GM19193 (cell line): Measurements from ENCODE around the gene DNAJC10.
A peak's percentile ranks its signal among the peaks of the same experiment; 100 is the strongest.

Experiments used
- POLR2A ChIP-seq: IDR thresholded peaks from 4 replicates; pipeline ENCODE4 v1.6.1; 2011; ENCODE audit not compliant: insufficient read depth, insufficient read length; ENCODE audit errors: extremely low read depth

Gene DNAJC10, protein sequence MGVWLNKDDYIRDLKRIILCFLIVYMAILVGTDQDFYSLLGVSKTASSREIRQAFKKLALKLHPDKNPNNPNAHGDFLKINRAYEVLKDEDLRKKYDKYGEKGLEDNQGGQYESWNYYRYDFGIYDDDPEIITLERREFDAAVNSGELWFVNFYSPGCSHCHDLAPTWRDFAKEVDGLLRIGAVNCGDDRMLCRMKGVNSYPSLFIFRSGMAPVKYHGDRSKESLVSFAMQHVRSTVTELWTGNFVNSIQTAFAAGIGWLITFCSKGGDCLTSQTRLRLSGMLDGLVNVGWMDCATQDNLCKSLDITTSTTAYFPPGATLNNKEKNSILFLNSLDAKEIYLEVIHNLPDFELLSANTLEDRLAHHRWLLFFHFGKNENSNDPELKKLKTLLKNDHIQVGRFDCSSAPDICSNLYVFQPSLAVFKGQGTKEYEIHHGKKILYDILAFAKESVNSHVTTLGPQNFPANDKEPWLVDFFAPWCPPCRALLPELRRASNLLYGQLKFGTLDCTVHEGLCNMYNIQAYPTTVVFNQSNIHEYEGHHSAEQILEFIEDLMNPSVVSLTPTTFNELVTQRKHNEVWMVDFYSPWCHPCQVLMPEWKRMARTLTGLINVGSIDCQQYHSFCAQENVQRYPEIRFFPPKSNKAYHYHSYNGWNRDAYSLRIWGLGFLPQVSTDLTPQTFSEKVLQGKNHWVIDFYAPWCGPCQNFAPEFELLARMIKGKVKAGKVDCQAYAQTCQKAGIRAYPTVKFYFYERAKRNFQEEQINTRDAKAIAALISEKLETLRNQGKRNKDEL

DNA sequence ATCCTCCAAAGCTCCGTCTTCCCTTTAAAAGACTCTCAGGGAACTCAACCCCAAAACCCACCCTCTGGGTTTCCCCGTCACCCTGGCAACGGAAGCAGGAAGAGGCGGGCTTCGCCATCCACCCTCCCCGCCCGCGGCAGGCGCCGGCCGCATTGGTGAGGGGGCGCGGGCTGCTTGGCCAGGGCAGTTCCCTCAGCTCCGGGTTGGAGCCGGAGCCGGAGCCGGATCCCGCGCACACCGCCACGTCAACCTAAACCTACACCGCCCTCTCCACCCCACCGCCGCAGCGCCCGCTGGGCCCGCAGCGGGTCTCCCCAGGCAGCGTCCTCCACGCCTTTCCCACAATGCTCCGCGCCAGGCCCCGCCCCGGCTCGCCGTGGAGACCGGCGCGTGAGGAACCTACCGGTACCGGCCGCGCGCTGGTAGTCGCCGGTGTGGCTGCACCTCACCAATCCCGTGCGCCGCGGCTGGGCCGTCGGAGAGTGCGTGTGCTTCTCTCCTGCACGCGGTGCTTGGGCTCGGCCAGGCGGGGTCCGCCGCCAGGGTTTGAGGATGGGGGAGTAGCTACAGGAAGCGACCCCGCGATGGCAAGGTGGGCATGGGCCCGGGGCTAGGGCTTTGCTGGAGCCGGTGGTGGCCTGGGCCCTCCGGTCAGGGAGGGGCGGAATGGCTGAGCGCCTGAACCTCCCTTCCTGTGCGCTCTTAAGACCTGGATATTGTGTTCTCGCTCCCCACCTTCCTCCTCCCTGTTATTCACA is at the start of gene DNAJC10:
DNAJC10 (plus strand) TSS at position 366 of the 758 bp plus-strand sequence. CDS start 1,830 bp downstream, outside the sequence.
- peak; percentile 90 for TF ChIP-seq POLR2A

DNA sequence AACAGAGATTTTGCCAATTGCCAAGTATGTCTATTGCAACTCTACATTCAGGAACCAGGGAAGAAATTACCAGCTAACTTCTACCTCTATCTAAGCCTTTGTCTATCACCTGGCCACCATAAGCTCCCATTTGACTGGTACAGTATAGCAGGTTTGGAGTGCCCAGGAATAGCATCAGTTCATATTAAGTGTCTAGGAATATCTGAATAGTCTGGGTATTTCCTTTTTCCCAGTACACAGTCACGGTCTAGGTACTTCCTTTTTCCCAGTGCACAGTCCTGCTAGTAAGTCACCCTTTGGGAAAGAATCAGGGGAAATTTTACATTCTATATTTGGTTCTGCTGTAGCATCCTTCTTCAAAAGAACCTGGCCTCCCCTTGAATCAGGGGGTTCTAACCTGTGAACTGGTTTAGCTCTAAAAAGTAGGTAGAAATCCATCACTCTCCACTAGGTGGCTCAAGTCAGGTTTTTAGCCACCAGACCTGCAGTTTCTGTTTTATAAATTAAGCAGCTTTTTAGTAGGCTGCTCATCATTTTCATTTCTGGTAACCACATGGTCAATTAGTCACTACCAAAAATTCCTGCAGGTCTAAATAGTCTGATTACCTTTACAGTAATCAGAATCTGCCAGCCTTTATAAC is 49.3 kb upstream of the DNAJC10 start:
- no peak for TF ChIP-seq POLR2A

DNA sequence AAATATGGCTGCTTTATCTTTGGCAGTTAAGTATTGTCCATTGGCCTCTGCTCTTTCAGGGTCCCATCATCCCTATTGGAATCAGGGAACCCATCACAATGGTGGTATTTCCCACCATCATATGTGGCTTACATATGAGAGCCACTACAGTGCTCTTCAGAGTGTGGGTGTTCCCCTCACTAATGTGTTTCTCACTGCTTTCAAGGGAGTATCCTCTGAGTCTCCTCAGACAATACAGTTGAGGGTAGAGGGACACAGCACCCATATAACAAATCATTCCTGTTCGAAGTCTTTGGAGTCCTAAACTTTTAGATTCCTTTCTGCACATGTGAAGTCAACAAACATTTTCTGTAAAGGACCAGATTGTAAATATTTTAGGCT is 48.8 kb upstream of the DNAJC10 start:
- no peak for TF ChIP-seq POLR2A

DNA sequence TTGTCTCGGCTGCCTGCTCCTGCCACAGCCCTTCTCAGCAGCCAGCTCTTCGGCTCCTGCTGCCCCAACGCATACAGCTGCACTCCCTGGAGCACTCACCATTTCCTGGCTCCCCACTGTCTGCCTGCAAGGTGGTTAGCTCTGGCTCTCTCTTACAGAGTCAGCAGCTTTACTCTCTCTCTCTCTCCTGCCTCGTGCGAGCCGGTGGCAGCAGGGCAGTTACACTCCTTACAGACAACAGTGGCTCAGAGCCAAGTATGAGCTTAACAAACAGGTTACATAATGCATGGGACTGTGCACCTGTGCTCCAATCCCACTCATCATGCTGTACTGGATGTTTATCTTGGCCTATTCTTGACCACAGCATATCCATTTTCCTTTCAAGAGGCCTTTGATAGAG is 47.4 kb upstream of the DNAJC10 start:
- TF ChIP-seq POLR2A, result no peak

DNA sequence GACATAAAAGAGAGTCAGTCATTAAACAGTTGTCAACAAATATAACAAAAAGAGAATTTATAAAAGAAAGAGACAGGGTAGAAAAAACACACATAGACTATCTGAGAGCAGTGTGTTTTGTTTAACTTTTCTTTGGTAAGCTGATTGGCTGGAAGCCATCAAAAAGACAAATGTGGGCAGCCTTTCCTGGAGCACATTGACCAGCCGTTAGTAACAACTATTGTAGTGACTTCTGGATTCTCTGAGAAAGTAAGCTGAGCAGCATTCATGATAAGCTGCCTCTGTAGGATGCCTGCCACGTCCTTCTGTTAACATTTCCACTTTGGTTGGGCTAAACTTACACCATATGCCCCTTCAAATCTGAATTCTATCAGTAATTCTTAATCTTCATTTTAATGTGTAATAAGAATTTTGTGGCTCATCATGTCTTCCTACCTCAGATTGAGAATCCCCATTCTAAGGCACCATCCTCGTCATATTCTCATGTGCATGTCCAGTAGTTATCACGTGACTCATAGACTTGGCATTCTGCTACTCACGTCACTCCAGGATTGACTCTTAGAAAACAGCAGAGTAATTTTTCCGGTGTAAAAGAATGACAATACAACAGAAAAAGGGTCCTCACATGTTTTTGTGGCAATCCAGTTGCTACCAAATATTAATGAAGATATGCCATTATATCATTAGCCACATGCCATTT is 43.4 kb upstream of the DNAJC10 start:
- TF ChIP-seq POLR2A, result no peak

DNA sequence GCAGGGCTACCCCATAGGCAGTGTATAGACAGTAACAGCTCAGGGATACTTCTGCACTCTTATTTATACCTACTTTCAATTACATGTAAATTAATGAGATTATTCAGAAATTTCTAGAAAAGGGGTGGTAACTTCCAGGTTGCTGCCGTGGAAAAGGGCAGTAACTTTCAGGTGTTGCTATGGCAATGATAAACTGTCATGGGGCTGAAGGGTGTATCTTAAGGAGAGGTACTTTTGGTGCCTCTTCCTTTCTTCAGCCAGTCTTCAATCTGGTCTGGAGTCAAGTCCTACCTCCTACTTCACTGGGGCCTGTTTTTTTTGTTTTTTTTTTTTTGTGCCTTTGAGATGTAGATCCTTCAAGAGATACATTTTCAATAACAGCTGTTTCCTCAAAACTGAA is 35.2 kb upstream of the DNAJC10 start:
- TF ChIP-seq POLR2A, result no peak

DNA sequence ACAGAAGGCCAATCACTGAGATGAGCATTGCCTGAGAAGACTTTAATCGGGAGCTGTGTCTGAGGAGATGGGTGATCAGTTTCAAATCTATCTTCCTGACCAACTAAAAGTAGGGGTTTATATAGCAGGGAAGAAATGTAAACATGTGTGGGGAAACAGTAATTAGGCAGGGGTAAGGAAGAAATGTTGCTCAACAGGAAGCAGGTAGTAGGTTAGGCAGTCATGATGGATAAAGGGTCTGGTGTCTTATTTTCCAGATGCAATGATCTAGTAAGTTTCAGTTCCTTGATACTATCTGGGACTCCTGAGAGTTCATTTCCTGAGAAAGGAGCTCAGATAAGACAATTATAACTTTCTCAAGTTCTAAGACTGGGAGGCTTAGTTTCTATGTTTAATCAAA is 33.8 kb upstream of the DNAJC10 start:
- no peak for TF ChIP-seq POLR2A

DNA sequence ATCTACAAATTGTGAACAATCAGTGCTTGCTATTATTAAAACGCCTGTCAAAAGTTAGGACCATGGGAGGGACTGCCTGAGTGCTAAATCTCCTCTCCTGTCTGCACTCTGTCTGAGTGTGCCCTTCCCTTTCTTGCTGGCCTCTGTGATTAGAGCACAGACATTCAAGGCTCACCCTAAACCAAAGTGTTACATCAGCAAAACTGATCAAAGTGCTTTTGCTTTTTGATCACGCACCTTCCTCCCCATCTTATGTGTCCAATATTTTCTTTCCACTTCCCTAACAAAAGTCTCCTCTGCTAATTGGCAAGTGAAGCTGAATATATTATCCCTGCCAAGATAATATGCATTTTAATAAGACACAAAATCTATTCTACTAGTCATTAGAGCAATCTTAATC is 30.5 kb upstream of the DNAJC10 start:
- TF ChIP-seq POLR2A, result no peak

DNA sequence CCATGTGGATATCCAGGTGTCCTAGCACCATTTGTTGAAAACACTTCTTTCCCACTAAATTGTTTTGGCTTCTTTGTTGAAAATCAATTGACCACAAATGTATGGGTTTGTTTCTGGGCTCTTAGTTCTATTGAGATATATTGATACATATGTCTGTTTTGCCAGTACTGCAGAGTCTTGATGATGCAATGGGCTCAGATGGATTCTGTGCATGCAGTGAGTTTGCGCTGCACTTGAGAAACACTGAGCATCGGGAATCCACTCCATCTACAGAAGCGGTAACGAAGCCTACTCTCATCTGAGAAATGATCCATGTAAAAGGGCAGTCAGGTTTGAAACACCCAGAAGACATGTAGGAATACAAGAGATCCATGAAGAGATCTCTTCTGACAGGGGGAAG is 21.9 kb upstream of the DNAJC10 start:
- TF ChIP-seq POLR2A, result no peak

DNA sequence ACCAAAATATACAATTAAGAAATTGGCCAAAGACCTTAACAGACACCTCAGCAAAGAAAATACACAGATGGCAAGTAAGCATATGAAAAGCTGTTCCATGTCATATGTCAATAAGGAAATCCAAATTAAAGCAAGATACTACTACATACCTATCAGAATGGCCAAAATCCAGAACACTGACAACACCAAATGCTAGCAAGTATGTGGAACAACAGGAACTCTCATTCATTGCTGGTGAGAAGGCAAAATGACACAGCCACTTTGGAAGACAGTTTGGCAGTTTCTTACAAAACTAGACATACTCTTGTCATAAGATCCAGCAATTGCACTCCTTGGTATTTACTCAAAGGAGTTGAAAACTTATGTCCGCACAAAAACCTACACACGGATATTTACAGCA is 20.3 kb upstream of the DNAJC10 start:
- no peak for TF ChIP-seq POLR2A

DNA sequence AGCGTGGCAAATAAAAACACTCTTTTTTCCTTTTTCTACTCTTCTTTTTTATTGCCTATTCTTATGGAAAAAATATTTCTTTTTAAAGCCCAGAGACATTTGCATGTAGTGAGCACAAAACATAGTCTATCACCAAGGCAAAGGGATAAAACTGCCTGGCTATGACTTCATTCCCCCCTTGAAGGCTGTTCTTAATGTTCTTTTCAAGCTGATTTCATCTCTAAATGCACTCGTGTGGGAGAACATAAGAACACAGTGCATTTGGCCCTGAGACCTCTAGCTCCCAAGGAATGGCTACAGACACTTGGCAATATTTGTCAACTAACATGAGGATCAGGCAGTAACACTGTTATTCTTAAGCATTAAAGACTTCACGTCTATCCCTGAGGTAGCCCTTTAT is 17.4 kb upstream of the DNAJC10 start:
- no peak for TF ChIP-seq POLR2A

DNA sequence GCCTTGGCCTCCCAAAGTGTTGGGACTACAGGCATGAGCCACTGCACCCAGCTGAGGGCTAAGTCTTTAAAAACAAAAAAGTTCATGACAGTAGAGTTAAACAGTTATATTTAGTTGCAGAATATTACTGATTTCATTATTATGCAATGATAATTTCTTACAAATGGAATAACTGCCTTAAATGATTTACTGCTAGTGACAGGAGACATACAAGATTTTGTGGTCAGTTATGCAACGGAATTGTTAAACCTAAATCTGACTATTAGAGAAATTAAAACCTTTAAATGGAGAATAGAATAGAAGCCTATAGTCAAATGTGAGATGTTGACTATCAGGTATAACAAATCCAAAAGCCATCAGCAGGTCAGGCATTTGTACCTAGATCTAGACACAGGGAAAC is 10.3 kb upstream of the DNAJC10 start:
- TF ChIP-seq POLR2A, result no peak

DNA sequence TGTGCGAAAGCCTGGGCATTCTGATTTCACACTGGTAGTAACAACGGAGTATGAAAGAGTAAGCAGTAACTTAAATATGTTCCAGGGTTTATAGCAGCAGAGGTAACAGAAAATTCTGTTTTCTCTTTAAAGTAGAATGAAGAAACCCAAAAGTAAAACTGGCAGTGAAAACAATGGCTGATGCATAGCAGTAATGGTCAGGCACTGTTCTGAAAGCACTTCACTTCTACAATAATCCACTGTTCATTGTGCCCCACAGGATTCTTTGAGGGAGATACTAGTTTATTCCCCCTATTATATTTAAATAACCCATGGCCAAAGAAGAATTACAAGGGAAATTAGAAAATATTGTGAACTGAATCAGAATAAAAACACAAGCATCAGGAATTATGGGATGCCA is 9.3 kb upstream of the DNAJC10 start:
- TF ChIP-seq POLR2A, result no peak

DNA sequence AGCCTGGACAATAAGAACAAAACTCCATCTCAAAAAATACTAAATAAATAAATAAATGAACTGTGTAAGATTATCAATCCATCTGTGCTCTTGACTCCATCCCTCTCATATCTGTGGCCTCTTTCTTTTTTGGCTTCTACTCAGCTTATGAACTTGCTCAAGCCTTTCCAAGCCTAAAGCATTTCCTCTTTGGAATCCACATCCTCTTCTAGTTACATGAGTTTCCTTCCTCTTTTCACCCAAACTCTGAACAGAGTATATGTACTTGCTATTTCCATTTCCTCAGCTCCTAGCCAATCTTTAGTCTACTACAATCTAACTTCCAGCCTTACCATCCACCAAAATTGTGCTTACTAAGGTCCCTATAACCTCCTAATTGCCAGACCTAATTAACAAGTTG is 2.5 kb upstream of the DNAJC10 start:
- no peak for TF ChIP-seq POLR2A
